BLaER1 treated with 17β-estradiol and CSF1 and Interleukin-3, amounts not matched to agents 10 nM and 100 nM (cell line): Measurements from ENCODE around the gene HIRA.

ENCODE experiments used
- H3K27ac ChIP-seq, 11 experiments: shearing (Covaris generic); formaldehyde crosslinking; 2 replicates each; pipeline ENCODE4 v1.8.1; 2022
- H3K27me3 ChIP-seq, 11 experiments: shearing (Covaris generic); formaldehyde crosslinking; 2 replicates each; pipeline ENCODE4 v1.8.1; 2022
- H3K36me3 ChIP-seq, 11 experiments: shearing (Covaris generic); formaldehyde crosslinking; 2 replicates each; pipeline ENCODE4 v1.8.1; 2022
- H3K4me1 ChIP-seq, 10 experiments: shearing (Covaris generic); formaldehyde crosslinking; 2 replicates each; pipeline ENCODE4 v1.8.1; 2022
- H3K4me2 ChIP-seq, 11 experiments: shearing (Covaris generic); formaldehyde crosslinking; 2 replicates each; pipeline ENCODE4 v1.8.1; 2022
- H3K4me3 ChIP-seq, 10 experiments: shearing (Covaris generic); formaldehyde crosslinking; 2 replicates each; pipeline ENCODE4 v1.8.1; 2022
- H3K9ac ChIP-seq, 11 experiments: shearing (Covaris generic); formaldehyde crosslinking; 2 replicates each; pipeline ENCODE4 v1.8.1; 2022
- H3K9me3 ChIP-seq, 11 experiments: shearing (Covaris generic); formaldehyde crosslinking; replicated peaks in 1 of 11; 2 replicates each; pipeline ENCODE4 v1.8.1; 2022
- H4K20me1 ChIP-seq, 11 experiments: shearing (Covaris generic); formaldehyde crosslinking; 2 replicates each; pipeline ENCODE4 v1.8.1; 2022
- Cebpa-rat ChIP-seq, 11 experiments: shearing (Covaris generic); IDR thresholded peaks; 2 replicates each; pipeline ENCODE4 v1.8.1; 2022

Gene HIRA

GRCh38 chr22:19460036-19460435 is 28.5 kb upstream of the HIRA start:
- no peak overlapping the region for H3K27ac ChIP-seq
- no peak overlapping the region for H3K4me2 ChIP-seq
- TF ChIP-seq Cebpa-rat (IDR thresholded peaks at IDR 0.05), result no peak
- H4K20me1 ChIP-seq, result peaks cover 0 to 28% (median 9%) of the 10 kb centered on the region in 11 experiments; a peak in 9 of 22 replicates
- H3K36me3 ChIP-seq, result peaks cover 88 to 100% (median 95%) of the 10 kb centered on the region in 11 experiments
- no peaks in the 10 kb centered on the region for H3K27me3 ChIP-seq
- no peak overlapping the region for H3K9ac ChIP-seq
- H3K4me3 ChIP-seq, result no peak overlapping the region
- peaks cover 0 to 21% (median 16%) of the 10 kb centered on the region in 10 experiments; a peak in 17 of 20 replicates for H3K4me1 ChIP-seq
- H3K9me3 ChIP-seq, result no peaks in the 10 kb centered on the region

GRCh38 chr22:19457828-19458428 is 26.4 kb upstream of the HIRA start:
- H3K9ac ChIP-seq, result 0 out of 22 replicates have a peak overlapping the region, but pooled peaks of 1 of the 11 experiments have one; percentile 42
- H3K4me3 ChIP-seq, result no peak overlapping the region
- H3K27ac ChIP-seq, result no peak overlapping the region
- no peak for TF ChIP-seq Cebpa-rat (IDR thresholded peaks at IDR 0.05)
- peaks cover 91 to 100% (median 96%) of the 10 kb centered on the region in 11 experiments for H3K36me3 ChIP-seq
- H3K4me2 ChIP-seq, result no peak overlapping the region
- no peaks in the 10 kb centered on the region for H3K9me3 ChIP-seq
- H3K27me3 ChIP-seq, result no peaks in the 10 kb centered on the region
- peaks cover 0 to 28% (median 0%) of the 10 kb centered on the region in 11 experiments; a peak in 3 of 22 replicates for H4K20me1 ChIP-seq
- peaks cover 0 to 13% (median 0%) of the 10 kb centered on the region in 10 experiments; a peak in 6 of 20 replicates for H3K4me1 ChIP-seq

- no peaks in the 10 kb centered on the region for H3K27me3 ChIP-seq
- peaks cover 0 to 33% (median 0%) of the 10 kb centered on the region in 11 experiments; a peak in 4 of 22 replicates for H4K20me1 ChIP-seq
- no peak for TF ChIP-seq Cebpa-rat (IDR thresholded peaks at IDR 0.05)
- no peak overlapping the region for H3K4me3 ChIP-seq
- no peak overlapping the region for H3K27ac ChIP-seq
- peaks cover 0 to 13% (median 0%) of the 10 kb centered on the region in 10 experiments; a peak in 6 of 20 replicates for H3K4me1 ChIP-seq
- H3K4me2 ChIP-seq, result no peak overlapping the region
- H3K36me3 ChIP-seq, result peaks cover 94 to 100% (median 98%) of the 10 kb centered on the region in 11 experiments
- H3K9ac ChIP-seq, result no peak overlapping the region
- no peaks in the 10 kb centered on the region for H3K9me3 ChIP-seq
Observed at GRCh38 chr22:19456541-19456940, 25.0 kb upstream of the HIRA start.

- Histone ChIP-seq H3K27me3 (no peaks in the 10 kb centered on the region), H3K36me3 (peaks cover 94 to 100% (median 99%) of the 10 kb centered on the region in 11 experiments), H3K4me2 (peak overlapping the region in 1 of 11 experiments; percentile 17; a peak in 1 of 22 replicates), H3K9ac (no peak overlapping the region), H3K9me3 (no peaks in the 10 kb centered on the region), H3K27ac (no peak overlapping the region), H3K4me1 (peaks cover 0 to 13% (median 0%) of the 10 kb centered on the region in 10 experiments; a peak in 6 of 20 replicates), H3K4me3 (no peak overlapping the region), H4K20me1 (peaks cover 0 to 35% (median 0%) of the 10 kb centered on the region in 11 experiments; a peak in 4 of 22 replicates)
- TF ChIP-seq Cebpa-rat (IDR thresholded peaks at IDR 0.05), result no peak
Observed at GRCh38 chr22:19455585-19456370, 24.2 kb upstream of the HIRA start.

- Histone ChIP-seq H3K4me2 (no peak overlapping the region), H3K9me3 (no peaks in the 10 kb centered on the region), H3K27me3 (no peaks in the 10 kb centered on the region), H3K27ac (no peak overlapping the region), H3K4me3 (no peak overlapping the region), H3K4me1 (peaks cover 0 to 13% (median 0%) of the 10 kb centered on the region in 10 experiments; a peak in 6 of 20 replicates), H3K9ac (no peak overlapping the region), H3K36me3 (peaks cover 92 to 100% (median 98%) of the 10 kb centered on the region in 11 experiments), H4K20me1 (peaks cover 0 to 35% (median 0%) of the 10 kb centered on the region in 11 experiments; a peak in 4 of 22 replicates)
- no peak for TF ChIP-seq Cebpa-rat (IDR thresholded peaks at IDR 0.05)
Observed at GRCh38 chr22:19455033-19455432, 23.5 kb upstream of the HIRA start.

- no peak for TF ChIP-seq Cebpa-rat (IDR thresholded peaks at IDR 0.05)
- Histone ChIP-seq H3K36me3 (peaks cover 84 to 100% (median 97%) of the 10 kb centered on the region in 11 experiments), H3K4me2 (no peak overlapping the region), H4K20me1 (peaks cover 0 to 35% (median 0%) of the 10 kb centered on the region in 11 experiments; a peak in 4 of 22 replicates), H3K4me3 (no peak overlapping the region), H3K27me3 (no peaks in the 10 kb centered on the region), H3K4me1 (peaks cover 0 to 16% (median 4%) of the 10 kb centered on the region in 10 experiments; a peak in 16 of 20 replicates), H3K9ac (no peak overlapping the region), H3K9me3 (no peaks in the 10 kb centered on the region), H3K27ac (no peak overlapping the region)
Observed at GRCh38 chr22:19454156-19454555, 22.6 kb upstream of the HIRA start.

- H3K4me2 ChIP-seq, result no peak overlapping the region
- H3K36me3 ChIP-seq, result peaks cover 84 to 100% (median 95%) of the 10 kb centered on the region in 11 experiments
- no peaks in the 10 kb centered on the region for H3K9me3 ChIP-seq
- H3K27me3 ChIP-seq, result no peaks in the 10 kb centered on the region
- no peak for TF ChIP-seq Cebpa-rat (IDR thresholded peaks at IDR 0.05)
- no peak overlapping the region for H3K4me3 ChIP-seq
- no peak overlapping the region for H3K27ac ChIP-seq
- no peak overlapping the region for H3K9ac ChIP-seq
- H4K20me1 ChIP-seq, result peaks cover 0 to 35% (median 0%) of the 10 kb centered on the region in 11 experiments; a peak in 4 of 22 replicates
- H3K4me1 ChIP-seq, result peaks cover 3 to 20% (median 9%) of the 10 kb centered on the region in 10 experiments; a peak in 19 of 20 replicates
Observed at GRCh38 chr22:19453718-19454117, 22.2 kb upstream of the HIRA start.

GRCh38 chr22:19451570-19451969 is 20.0 kb upstream of the HIRA start:
- no peak overlapping the region for H3K4me3 ChIP-seq
- peaks cover 63 to 80% (median 75%) of the 10 kb centered on the region in 11 experiments for H3K36me3 ChIP-seq
- H3K9me3 ChIP-seq, result no peaks in the 10 kb centered on the region
- H4K20me1 ChIP-seq, result peaks cover 0 to 34% (median 4%) of the 10 kb centered on the region in 11 experiments; a peak in 12 of 22 replicates
- H3K9ac ChIP-seq, result no peak overlapping the region
- no peak overlapping the region for H3K4me2 ChIP-seq
- no peaks in the 10 kb centered on the region for H3K27me3 ChIP-seq
- no peak overlapping the region for H3K27ac ChIP-seq
- no peak for TF ChIP-seq Cebpa-rat (IDR thresholded peaks at IDR 0.05)
- H3K4me1 ChIP-seq, result peaks cover 12 to 31% (median 19%) of the 10 kb centered on the region in 10 experiments
